ENCODE data around the gene YBX2. TPM values are rescaled to one million over a fixed set of nuclear protein-coding genes. Genes with fewer than 3 reads are reported as not detected.

Gene YBX2
- polyA plus RNA-seq, 4 donors, result 2.9 to 4.2 (median 3.4) TPM

DNA sequence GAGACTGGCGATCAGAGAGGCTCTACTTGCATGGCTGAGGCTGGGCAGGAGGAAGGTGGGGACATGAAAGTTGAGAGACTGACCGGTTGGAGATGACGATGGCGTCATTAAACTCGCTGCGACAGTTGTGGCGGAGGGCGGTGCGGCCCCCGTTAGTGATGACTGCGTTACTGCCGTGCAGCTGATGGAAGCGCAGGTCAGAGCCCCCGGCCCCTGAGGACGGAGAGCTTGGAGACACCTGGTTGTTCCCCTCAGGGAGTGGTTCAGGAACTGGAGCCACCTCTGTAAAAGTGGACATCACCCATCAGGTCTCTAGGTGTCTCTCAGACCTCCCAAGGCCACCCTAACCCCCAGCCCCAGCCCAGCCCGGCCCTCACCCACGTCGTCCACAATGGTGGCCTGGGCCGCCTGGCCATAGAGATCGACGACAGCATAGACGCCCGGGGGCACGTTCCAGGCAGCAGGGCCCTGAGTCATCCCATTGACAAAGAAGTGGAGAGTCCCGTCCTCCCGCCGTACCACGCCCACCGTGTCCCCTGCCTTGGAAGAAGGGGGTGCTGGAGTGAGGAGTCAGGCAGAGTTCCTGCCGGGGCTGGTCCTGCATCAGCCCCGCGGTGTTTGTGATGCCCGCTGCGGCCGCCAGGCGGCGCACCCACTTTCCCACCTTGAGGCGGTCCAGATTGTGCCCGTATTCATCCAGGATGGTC, 29.4 kb upstream of the YBX2 start:
- DNase-seq (ENCODE audit: low read depth in 4 of 4, low spot score in 3 of 4), result no peak

DNA sequence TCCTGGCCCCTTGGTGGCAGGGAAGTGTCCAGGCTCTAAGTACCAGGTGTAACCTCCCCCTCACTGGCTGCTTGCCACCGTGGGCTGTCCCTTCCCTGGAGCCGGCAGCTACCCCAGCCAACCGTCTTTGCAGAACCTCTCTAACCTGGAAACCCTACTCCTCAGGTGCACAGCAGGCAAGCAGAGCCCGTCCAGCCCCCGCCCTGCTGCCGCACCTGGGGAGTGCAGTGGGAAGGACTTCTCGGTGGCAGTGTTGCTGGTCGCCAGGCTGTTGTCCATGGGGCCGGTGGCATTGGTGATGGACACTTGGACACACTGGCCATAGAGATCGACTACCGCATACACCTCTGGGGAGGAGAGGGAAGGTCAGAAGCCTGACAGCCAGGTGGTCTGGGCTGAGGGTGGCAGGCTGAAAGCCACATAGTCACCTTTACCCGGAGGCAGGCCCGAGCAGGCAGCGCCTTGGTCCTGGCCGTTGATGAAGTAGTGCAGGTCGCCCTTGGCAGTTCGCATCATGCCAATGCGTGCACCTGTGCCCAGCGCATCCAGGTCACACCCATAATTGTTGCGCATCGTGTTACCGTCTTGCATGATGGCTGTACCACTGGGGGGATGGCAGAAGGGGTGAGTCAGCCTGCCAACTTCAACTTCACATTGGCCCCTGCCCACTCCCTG, 28.2 kb upstream of the YBX2 start:
- no peak for DNase-seq (ENCODE audit: low read depth in 4 of 4, low spot score in 3 of 4)

DNA sequence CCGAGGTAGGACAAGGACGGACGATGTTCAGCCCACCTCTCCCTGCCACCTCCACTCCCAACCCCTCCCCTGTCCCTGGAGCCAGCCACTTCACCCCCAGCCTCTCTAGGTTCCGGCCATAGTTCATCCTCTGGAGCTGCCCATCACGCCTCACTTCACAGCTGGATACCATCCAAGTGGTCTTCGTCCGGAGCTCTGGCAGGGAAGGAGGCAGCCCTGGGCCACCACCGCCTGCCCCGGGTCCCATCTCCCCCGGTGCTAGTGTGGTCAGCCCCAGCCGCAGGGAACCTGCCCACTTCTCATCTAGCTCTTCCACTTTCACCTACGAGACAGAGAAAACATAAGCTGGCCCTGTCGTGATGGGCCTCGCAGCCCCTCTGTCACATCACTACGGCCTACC, 27.0 kb upstream of the YBX2 start:
- DNase-seq (ENCODE audit: low read depth in 4 of 4, low spot score in 3 of 4), result no peak

DNA sequence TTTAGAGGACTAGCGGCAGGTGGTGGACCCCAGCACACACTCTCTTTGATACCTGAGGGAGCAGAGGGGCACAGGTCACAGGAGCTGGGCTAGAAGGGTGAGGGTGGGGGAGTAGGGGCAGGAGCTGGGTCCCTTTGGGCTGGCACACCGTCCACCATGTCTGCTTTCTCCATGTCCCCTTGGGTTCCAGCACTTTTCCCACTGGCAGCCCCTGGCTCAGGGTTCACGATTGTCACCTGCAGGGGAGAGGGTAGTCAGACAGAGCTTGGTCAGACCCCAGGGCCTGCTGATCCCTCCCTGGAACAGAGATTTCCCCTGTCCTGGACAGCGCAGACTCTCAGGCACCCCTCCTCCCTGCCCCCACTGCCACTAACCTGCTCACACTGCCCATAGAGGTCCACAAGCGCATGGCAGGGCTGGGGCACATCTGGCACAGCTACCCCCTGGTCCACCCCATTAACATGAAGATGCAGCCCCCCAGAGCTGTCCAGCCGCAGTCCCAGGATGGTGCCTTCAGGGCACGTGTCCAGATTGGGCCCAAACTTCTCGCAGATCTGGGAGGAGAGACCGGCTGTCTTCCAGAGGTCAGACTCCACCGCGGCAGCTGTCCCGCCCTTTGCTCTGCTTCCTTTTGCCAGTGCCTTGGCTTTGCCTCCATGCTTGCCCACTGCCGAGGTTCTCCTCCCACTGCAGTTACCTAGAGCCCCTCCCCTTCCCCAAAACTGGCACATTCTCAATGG, 23.9 kb upstream of the YBX2 start:
- no peak for DNase-seq (ENCODE audit: low read depth in 4 of 4, low spot score in 3 of 4)

DNA sequence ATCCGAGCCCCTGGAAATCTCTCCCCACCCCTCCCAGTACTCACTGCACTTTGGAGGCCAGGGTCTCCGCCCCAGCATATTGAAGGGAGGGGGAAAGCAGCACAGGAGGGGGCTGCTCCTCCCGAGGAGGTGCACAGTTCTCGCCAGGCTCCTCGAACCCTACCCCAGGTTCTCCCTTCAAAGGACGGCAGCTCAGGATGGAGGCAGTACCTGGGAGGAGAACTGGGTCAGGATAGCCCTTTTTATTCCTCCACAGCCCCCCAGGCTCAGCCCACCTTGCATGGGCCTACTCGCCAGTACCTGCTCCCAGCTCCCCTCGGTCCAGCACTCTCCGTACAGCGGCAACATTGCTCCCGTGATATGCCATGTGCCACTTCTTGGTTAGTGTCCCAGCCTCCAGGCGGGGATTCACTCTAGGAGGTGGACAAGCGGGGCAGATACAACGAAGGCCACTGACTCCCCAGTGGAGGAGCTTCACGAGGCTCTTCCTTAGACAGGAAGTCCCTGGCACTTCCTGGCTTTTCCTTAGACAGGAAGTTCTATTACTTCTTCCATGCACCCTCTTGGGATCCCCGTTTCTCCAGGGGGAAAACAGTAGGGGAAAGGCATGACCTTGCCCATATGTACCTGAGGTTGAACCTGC, 22.8 kb upstream of the YBX2 start:
- DNase-seq (ENCODE audit: low read depth in 4 of 4, low spot score in 3 of 4), result no peak

DNA sequence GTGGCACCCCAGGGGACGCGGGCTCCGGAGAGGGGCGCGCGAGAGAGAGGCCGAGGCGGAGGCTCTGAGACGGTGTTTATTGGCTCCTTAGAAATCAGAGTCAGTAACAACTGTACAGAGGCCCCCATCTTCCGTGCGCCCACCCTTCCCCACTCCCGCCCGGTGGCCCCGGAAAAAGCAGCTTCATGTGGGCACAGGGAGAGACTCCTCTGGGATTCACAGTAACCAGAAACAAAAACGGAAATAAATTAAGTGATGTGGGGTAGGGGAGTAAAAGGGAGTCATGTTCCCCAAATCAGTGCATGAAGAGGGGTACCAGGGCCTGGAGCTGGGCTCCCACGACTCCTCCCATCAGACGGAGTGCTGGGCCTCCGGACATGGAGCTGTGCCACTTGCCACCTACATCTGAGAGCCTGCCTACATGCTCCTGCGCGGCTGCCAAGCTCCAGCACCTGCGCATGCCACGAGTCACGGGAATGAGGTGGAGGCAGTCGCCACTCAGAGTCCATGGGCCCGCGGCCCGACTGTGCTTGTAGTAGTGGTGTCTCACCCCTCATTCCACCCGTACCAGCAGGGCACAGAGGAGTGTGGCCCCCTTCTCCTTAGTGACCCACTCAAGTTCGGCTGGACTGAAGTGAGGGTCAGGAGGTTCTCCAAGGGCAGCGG, 21.3 kb upstream of the YBX2 start:
- DNase-seq (ENCODE audit: low read depth in 4 of 4, low spot score in 3 of 4), result no peak

DNA sequence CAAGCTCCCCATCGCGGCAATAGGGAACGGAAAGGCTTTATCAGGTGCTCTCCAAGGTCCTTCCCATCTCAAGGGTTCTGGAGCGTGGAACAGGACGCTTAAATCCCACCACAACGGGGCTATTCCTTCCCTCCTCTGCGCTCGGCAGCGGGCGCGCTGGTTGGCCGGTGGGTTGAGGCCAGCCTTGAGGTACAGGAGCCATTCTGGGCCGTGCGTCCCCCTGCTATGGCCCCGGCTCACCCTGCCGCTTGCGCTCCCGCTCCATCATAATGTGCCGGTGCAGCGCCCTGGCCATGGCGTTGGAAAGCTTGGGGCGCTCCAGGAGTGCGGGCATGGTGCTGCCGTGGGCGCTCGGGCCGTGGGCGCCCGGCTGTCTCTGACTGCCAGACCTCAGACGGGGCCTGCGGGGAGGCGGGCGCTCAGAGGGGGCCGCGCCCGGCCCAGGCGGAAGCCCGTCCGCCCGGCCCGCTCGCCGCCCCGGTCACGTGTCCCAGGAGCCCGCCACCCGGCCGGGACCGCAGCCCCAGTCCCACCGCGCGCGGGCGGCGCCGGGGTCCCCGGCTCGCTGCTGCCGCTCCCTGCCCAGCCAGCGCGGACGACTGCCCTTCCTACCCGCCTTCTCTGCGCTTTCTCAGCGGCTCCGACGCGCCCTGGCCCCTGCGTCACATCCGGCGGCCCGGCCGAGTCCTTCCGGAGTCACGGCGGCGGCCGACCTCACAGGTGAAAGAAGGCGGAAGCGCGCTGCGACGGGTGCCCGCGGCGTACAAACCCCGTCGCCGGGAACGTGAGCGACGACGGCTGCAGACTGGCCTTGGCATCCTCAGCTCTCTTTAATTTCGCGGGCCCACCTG, 20.5 kb upstream of the YBX2 start, which contains the start of gene GPS2:
GPS2 (minus strand) TSS at position 642 of the 851 bp plus-strand sequence; CDS start at position 334, 308 bp downstream.
- DNase-seq (ENCODE audit: low read depth in 4 of 4, low spot score in 3 of 4), result peak in 2 of 4 donors; percentile 69 to 77

DNA sequence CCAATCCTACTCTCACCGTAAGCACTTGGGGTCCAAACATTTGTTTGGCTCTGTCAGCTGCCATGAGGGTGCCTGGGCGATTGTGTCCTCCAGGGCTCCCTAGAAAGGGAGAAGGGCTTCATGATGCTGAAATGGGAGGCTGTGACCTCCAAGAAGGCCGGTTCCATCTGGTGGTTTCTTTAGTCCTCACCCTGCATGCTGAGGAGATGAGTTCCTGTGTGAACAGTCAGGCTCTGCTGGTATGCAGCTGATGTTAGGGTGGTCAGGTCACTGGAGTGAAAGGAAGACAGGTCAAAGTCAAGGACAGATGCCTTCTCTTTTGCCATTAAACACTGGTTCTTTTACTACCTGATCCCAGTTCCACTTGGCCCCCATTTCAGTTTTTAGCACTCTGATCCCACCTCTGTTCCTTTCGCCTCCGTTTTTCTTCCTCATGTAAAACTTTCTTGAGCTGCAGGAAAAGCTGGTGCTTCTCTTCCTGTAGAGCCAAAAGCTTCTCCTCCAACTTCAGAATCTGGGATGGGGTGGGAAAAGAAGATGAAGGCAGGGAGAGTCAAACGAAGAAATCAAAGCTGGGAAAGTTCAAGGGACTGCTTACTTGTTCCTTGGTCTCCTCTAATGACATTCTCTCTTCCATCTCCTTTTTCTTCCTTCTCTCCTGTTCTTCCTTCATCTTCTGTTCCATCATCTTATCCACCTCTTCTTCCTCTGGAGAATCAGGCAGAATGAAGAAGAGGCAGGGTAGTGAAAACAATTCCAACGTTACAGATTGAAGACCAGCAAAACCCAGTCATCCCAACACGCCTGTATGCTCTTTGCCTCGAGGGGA, 19.7 kb upstream of the YBX2 start:
- DNase-seq (ENCODE audit: low read depth in 4 of 4, low spot score in 3 of 4), result no peak

DNA sequence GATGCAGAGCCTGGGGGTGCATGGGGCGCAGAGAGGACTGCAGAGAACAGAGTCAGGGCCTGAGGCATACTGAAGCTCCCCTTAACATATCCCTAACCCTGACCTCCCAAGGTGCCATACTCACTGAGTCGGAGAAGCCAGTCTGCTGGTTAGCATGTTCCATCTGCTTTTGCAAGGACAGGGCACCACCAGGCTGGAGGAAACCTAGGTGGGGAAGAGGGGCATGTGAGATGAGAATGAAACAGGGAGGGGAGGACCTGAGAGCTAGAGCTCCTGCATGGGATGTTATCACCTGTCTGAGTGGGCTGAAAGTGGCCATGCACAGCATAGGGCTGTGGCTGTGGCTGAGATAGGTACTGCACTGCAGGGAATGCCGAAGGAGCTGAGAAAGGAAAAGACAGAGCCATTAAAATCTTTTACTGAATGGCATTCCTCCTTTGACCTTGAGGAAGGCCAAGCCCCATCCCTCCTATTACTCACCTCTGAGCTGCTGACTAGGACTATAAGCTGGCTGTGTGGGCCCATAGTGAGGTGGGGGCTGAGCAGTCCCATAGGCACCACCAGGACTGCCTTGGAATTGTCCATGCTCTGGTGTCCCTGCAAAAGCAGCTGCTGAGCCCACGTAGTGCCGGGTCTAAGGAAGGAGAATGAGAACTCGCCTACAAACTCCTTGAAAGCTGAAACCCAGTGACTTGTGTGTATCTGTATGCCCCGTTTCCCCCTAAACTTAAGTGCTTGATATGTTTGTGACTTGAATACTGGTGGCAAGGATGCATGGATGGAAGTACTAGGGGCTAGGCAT, 18.9 kb upstream of the YBX2 start:
- DNase-seq (ENCODE audit: low read depth in 4 of 4, low spot score in 3 of 4), result no peak

DNA sequence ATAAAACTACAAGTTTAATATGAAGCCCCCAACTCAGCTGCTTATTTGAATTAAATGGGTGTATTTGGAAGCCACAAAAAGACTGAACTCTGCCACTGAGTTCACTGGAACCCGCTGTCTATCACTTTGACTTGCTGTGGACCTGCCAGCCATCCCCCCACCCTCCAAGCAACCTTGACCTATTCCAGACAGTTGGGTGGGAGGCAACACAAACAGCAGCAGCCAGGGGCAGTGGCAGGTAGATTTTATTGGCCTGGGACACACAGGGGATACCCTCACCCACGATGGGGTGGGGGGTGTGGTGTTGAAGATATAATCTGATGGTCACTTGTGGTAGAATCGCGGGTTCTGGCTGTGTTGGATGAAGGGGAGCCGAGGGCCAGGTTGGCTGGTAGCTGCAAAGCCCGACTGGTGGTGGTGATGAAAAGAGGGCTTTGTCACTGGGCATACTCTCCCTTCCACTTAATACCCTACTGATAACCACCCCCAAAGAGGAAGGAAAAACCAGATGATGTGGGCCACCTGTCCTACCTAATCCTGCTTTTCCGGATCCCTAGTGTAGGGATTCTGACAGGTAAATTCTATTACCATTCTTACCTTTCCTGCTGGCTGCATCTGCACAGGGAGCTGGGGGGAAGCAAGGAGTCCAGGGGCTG, 18.1 kb upstream of the YBX2 start:
- DNase-seq (ENCODE audit: low read depth in 4 of 4, low spot score in 3 of 4), result no peak

DNA sequence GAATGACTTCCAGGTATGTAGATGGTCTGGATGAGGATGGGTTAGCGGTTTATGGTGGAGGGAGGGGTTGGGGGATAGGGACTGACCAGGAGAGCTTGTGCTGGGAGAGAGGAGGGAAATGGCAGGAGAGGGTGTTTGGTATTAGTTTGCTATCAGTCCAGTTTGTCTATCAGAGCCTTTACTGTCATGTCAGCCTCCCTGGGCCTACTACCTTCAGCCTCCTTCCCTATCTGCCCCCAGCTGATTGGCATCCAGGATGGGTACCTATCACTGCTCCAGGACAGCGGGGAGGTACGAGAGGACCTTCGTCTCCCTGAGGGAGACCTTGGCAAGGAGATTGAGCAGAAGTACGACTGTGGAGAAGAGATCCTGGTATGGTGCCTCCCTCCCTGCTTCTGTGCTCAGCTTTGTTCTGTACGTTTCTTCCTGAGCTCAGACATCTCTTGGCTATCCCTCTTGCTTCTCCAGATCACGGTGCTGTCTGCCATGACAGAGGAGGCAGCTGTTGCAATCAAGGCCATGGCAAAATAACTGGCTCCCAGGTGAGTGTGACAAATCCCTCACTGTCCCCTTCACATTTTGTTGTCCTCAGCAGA, 16.8 kb upstream of the YBX2 start:
- no peak for DNase-seq (ENCODE audit: low read depth in 4 of 4, low spot score in 3 of 4)

DNA sequence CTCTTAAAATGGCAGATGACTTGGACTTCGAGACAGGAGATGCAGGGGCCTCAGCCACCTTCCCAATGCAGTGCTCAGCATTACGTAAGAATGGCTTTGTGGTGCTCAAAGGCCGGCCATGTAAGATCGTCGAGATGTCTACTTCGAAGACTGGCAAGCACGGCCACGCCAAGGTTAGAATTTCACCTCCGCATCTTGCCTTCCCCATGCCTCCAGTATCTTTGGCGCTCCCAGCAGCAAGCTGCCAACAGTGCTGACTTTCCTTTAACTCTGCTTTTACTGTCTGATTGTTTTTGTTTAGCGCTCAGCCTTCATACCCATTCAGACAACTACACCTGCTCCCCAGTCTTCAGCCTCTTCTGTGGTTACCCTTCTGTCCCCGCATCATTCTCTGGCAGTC, 15.2 kb upstream of the YBX2 start:
- no peak for DNase-seq (ENCODE audit: low read depth in 4 of 4, low spot score in 3 of 4)

DNA sequence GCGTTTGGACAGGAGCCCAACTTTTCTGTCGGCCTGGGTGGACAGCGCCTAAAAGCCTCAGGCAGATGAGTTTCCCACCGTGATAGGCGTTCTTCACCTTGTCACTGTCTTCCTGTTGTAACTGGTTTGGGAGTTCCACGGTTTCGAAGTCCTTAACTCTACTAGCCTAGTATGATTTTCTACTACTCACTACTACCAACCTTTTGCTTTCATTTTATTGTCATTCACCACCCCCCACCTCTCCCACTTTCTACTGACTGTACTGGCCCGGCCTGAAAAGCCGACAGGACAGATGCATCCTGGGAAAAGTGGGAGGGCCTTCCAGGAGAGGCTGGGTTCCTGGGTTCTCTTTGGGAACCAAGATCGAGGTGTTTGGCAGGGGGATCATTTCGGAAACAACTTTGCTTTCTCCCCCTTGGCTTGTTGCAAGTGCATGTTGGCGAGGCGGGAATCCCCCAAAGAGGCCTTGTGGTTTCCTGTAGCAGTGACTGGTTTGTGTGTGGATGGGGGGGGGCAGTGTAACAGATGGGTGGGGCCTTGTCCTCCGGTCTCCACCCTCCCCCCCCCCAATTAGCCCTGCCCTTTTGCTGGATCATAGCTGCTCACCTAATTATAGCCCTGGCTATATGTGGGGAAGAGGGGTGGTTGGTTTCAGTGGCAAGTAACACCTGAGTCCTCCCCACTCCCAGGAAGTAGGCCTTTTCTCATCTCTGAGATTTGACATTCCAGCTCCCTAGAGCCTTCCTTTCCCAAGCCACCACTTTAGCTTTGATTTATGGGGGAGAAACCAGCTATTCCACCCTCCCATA, 14.4 kb upstream of the YBX2 start:
- DNase-seq (ENCODE audit: low read depth in 4 of 4, low spot score in 3 of 4), result no peak

DNA sequence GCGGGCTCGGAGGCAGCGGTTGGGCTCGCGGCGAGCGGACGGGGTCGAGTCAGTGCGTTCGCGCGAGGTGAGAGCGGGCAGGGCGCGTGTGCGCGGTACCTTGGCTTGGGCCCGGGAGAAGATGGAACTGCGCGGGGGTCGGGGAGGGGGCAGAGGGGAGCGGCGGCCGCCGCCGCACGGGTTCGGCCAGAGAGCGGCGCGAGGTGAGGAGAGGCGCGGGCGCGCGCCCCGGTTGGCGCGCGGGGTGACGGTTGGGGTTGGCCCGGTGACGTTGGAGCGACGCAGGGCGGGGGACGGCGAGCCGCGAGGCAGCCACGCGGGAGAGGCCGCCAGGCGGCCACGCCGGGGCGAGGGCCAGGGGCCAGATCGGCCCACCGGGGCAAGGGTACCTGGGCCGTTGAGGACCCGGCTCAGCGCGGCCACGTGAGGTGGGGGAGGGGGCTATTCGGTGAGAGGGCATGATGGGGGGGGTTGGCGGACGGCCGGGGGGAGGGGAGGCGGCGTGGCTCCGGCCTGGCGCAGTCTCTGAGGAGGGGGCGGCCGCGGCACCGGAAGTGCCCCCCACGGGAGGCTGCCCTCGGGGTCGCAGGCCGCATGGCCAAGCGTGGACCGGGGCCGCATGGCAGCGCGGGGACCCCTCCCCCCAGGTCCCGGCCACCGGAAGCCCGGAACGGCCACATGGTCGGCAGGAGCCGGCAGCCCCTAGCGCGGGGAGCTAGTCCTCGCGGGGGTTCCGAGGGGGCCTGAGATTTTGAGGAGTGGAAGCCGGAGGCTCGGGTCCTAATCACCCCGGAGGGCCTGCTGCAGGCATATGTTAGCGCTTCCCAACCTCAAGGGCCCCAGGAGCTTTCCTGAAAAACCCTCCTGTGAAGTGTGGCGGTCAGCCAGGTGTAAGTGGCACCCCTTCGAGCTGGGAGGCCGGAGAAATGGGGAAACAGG, 13.5 kb upstream of the YBX2 start:
- no peak for DNase-seq (ENCODE audit: low read depth in 4 of 4, low spot score in 3 of 4)
